Stimulated activated CD4-positive, alpha-beta T cell treated with anti-CD3 and anti-CD28 coated beads, Interleukin-12 subunit alpha, Interleukin-12 subunit beta, amount 100 ng/mL, for 4 hours (primary cell): ENCODE results near the gene SLC25A48.
"Not testable (repeated sequence)": the region's sequence is repeated elsewhere in the genome, so short reads cannot be mapped to it uniquely, and the experiment has no call there.

Experiments used
- DNase-seq: peaks from one replicate; pipeline ENCODE4 v3.0.0-alpha.2; 2020

SLC25A48 gene

GRCh38 chr5:135830384-135830700, 4.1 kb upstream of the SLC25A48 start:
- DNase-seq: no peak

- no peak for DNase-seq
Observed at GRCh38 chr5:135830876-135831275, 3.6 kb upstream of the SLC25A48 start.

- DNase-seq: no peak
Observed at GRCh38 chr5:135831439-135831838, 3.0 kb upstream of the SLC25A48 start.

- no peak for DNase-seq
Observed at GRCh38 chr5:135831851-135832555, 2.5 kb upstream of the SLC25A48 start.

GRCh38 chr5:135832941-135833920, 1.2 kb upstream of the SLC25A48 start:
- DNase-seq: no peak

- no peak for DNase-seq
Observed at GRCh38 chr5:135833961-135834638, 363 bp upstream of the SLC25A48 start.

GRCh38 chr5:135835766-135836165, 1.3 kb downstream of the SLC25A48 start:
- DNase-seq: no peak

- DNase-seq: not testable (repeated sequence)
Observed at GRCh38 chr5:135838395-135838794, 3.9 kb downstream of the SLC25A48 start.

- DNase-seq: no peak
Observed at GRCh38 chr5:135839566-135839965, 5.1 kb downstream of the SLC25A48 start.

- DNase-seq: no peak
Observed at GRCh38 chr5:135840959-135841358, 6.5 kb downstream of the SLC25A48 start.

GRCh38 chr5:135842737-135843136, 8.3 kb downstream of the SLC25A48 start:
- no peak for DNase-seq

GRCh38 chr5:135843571-135844337, 9.3 kb downstream of the SLC25A48 start:
- DNase-seq: no peak

GRCh38 chr5:135846311-135846710, 11.8 kb downstream of the SLC25A48 start:
- no peak for DNase-seq

- no peak for DNase-seq
Observed at GRCh38 chr5:135847976-135848375, 13.5 kb downstream of the SLC25A48 start.

- DNase-seq: no peak
Observed at GRCh38 chr5:135850231-135850630, 15.8 kb downstream of the SLC25A48 start.

- no peak for DNase-seq
Observed at GRCh38 chr5:135850671-135851070, 16.2 kb downstream of the SLC25A48 start.

GRCh38 chr5:135851186-135851914, 16.9 kb downstream of the SLC25A48 start:
- no peak for DNase-seq

GRCh38 chr5:135851915-135852845, 17.7 kb downstream of the SLC25A48 start:
- no peak for DNase-seq

GRCh38 chr5:135857630-135858311, 23.3 kb downstream of the SLC25A48 start:
- no peak for DNase-seq

- not testable (repeated sequence) for DNase-seq
Observed at GRCh38 chr5:135859186-135859585, 24.7 kb downstream of the SLC25A48 start.
